GM19023 (cell line): Measurements from ENCODE around the gene NPB.
"Not testable (repeated sequence)": the region's sequence is repeated elsewhere in the genome, so short reads cannot be mapped to it uniquely, and the experiment has no call there.

ENCODE experiments used
- ATAC-seq: cut with Tn5 transposase; IDR thresholded peaks from one replicate; pipeline ENCODE4 v1.9.1; 2021; ENCODE audit warnings: mild to moderate bottlenecking, moderate library complexity; ENCODE audit not compliant: unreplicated experiment

Gene NPB

GRCh38 chr17:81910840-81911276 lies 8.8 kb downstream of the NPB start:
- peak; percentile 37 for ATAC-seq

DNA sequence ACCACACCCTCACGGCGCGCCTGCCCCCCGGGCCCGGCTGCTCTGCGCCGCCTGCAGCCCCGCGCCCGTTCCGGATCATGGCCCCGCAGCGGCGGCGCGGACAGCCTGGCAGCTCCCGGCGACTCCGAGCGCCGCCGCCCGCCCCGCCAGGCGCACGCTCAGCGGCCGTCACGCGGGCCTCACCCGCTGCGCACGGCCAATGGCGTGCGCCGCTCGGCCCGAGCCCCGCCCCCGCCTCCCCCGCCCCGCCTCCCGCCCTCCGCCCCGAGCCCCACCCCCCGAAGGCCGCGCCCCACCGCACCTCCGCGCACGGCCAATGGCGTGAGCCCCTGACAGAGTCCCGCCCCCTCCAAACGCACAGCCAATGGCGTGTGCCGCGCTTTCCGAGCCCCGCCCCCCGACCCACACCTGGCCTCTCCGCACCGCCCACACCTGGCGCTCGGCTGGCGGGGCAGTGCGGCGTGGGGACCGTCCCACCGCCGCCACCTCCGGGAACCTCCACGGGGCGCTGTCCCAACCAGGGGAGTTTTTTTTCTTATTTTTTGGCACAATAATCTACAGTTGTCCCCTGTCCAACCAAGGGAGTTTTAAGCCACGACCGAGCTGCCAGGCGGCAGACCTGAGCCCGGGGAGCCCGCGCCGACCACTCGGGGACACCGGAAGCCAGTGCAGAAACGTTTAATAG lies 9.4 kb downstream of the NPB start, which contains the start of gene PCYT2:
Gene PCYT2, minus strand, starts transcription at position 123 of the 685 bp plus-strand sequence. Its CDS starts 44 bp downstream, at position 79.
- peak; percentile 73 for ATAC-seq

DNA sequence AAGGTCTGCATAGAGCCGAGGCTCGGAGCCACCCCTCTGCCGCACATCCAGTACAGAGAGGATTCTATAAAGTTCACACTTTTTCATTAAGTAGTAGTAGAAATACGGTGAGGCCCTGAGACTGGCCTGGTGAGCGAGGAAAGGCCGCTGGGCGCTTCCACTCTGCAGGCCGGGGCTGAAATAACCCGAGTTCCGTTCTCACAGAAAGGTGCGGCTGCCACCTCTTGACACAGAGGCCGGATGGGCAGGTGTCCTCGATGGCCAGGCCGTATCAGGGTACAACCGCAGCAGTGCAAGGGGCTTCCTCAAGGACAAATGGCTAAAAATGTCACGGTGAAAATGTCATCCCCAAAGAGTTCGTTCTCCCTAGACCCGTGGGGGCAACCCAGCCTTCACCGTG lies 9.9 kb downstream of the NPB start:
- ATAC-seq: no peak

DNA sequence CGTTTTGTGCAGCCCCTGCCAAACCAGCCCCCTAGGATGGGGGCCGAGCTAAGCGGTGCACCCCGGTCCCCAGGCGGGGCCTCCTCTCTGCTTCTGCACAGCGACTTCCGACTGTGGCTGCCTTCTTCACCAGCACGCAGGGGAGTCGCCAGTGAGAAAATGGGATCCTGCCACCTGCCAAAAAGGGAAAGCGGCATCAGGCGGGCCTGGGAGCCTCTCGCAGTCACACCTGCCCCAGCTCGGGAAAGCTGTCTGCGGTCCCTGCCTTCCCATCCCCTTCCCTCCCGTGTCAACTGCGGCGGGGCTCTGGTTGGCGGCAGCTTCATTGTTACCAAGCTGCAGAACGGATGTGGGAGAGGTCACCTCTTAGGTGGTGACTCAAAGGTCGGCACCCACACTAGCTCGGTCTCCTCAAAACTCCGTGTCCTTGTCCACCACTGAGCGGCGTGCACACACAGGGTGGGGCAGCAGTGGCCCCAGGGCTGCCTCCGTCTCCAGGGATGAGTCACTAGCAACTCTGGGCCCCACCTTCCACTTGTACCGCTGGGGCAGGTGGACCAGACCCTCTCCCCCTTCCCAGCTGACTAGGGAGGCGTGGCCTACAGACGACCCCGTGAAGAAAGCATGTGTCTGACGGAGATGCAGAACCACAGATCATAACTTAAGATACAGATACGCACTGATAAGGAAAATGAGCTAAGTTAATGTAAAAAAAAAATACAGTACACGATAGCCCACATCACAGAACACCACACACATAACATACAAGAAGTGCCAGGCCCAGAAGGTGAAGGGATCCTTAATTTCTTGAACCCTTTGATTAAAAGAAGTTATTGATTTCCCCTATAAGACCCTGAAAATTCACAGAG lies 10.6 kb downstream of the NPB start:
- ATAC-seq: no peak

GRCh38 chr17:81913394-81914102 lies 11.5 kb downstream of the NPB start:
- ATAC-seq: no peak

DNA sequence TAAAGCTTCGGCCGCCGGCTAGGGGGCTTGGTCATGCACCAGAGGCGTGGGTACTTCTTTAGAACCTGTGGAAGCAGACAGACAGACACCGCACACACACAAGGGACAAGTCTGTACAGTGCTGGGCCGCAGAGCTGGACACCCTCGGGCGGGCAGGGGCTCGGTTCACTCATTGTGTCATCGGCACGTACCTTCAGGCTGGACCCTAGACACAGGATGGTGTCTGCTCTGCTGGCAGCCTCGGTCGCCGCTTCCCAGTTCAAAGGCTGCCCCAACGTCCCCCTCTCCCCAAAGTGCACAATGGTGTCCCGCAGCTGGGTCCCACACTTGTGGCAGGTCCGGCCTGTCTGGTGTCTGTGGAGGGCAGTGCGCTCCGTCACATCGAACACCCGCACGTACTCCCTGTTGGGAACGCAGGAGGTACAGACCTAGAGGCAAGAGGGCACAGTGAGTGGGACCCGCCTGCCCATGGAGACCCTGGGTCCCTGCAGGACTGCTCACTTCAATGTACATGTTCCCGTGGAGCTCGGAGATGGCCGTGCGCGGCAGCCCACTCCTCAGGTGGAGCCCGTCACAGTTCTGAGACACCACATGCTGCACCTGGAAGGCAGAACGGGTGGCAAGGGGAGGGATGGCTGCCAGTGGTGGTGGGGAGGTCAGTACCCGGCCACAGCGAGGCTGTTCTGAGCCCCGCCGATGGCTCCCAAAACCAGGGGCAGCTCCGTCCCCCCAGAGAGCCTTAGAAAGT lies 12.2 kb downstream of the NPB start:
- ATAC-seq: no peak

DNA sequence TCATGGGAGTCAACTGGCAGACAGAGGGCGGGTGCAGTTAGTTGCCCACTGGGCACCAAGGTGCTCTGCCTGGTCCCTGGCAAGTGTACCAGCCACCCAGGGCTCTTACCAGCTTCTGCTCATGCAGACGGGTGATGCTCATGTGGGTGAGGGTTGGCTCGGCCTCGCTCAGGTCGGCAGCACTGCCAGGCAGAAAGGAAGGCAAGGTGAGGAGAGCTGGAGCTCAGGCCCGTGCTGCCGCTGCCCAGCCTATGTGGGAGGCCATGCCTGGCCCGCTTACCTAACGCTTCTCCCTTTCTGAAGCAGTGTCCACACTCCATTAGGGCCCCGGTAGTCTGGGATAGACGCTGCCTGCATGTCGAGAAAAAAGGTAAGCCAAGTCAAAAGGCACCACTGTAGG lies 13.3 kb downstream of the NPB start:
- ATAC-seq: no peak

DNA sequence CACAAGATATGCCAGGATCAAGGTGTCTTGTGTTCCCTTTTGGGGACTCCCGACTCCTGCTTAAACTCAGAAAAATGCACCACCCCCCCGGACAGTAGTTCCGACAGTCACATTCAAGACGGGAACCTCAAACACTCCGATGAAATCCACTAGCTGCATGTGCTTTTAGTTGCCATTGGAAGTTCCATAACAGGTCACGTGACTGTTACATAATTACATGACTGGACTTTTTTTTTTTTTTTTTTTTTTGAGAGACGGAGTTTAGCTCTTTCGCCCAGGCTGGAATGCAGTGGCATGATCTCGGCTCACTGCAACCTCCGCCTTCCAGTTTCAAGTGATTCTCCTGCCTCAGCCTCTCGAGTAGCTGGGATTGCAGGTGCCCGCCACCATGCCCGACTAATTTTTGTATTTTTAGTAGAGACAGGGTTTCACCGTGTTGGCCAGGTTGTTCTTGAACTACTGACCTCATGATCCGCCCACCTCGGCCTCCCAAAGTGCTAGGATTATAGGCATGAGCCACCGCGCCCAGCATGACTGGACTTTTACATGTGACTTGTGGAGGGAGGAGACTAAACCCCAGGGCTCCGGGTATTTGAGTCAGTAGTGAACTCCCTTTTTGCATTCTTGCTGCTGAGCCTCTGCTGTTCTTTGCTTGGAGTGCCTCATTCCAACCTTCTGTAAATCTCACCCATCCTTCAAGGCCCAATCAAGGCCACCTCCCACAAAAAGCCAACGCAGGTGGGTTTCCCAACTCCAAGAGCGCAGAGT lies 14.4 kb downstream of the NPB start:
- ATAC-seq: no peak

DNA sequence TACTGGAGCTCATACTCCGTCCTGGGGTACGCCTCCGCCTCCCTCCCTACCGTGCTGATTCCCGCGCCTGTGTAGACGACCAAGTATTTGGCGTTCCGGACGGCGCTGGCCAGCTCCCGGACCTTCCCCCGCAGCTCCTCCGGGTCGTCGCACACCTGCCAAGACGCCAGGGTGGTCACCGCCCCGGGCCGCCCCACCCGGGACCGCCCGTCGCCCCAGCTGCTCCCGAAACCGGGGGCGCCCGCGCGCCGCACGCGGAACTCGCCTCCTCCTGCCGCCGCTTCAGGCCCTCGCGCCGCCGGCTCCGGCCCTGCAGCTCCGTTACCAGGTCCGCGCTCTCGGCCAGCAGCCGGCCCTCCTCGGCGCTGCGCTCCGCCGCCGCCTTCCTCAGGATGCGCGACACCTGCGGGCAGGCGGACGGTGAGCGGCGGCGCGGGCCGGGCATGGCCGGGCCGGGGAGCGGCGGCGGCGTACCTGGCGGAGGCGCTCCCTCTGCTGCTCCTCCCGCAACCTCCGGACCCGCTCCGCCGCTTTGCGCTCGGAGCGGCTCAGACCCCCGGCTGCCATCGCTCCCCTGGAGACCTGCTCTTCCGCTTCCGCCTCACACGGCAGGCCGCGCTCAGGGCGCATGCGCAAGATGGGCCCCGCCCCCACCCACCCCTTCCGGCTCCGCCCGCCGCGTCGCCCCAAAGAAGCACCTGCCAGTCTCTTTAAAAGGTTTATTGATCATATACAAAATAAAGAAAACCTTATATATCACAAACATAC lies 15.7 kb downstream of the NPB start, which contains the start of gene SIRT7:
Gene SIRT7, minus strand, starts transcription at position 612 of the 768 bp plus-strand sequence. Its CDS starts 45 bp downstream, at position 567.
- no peak for ATAC-seq

DNA sequence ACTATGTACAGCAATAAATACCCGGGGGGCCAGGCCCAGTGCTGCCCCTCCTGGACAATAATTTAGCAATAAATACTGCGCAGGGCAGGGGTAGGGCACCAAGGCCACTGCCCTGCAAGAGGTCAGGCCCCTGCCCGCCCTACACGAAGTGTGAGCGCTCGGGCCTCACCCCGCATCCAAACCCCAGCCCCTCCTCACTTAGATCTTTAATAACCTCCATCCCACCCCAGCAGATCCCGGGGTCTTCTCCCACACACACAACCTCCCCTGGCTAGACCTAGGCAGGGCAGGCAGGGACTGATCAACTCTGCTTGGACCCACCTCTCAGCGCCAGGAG lies 16.3 kb downstream of the NPB start:
- ATAC-seq: not testable (repeated sequence)

DNA sequence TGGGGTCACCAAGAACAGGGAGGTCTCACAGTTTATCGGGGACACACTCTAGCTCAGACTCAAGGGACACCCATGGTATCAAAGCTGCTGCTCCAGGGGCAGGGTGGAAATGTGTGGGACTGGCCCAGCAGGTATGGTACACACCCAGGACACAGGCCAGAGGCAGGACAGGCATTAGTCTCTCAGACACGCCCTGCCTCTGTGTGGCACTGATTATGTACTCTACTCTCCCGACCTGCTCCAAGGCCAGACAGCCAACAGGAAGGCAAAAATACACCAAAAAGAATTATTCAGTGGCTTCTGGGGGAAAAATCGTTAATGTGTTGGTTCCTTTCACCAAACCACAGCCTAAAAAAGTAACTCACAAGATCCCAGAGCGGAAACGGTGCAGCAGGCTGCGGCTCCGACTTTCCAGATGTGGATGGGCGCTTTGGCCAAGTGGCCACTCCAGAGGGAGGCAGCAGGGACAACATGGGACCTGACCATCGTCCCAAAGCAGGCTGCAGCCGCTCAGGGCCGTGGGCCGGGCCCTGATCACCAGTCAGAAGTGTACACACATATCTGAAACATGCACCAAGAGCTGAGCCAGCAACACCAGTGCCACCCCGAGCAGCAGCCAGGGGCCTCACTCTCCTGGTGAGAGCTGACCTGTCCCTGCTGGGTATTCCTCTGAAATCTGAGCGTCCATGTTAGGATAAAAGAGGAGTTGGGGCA lies 17.0 kb downstream of the NPB start:
- ATAC-seq: no peak

DNA sequence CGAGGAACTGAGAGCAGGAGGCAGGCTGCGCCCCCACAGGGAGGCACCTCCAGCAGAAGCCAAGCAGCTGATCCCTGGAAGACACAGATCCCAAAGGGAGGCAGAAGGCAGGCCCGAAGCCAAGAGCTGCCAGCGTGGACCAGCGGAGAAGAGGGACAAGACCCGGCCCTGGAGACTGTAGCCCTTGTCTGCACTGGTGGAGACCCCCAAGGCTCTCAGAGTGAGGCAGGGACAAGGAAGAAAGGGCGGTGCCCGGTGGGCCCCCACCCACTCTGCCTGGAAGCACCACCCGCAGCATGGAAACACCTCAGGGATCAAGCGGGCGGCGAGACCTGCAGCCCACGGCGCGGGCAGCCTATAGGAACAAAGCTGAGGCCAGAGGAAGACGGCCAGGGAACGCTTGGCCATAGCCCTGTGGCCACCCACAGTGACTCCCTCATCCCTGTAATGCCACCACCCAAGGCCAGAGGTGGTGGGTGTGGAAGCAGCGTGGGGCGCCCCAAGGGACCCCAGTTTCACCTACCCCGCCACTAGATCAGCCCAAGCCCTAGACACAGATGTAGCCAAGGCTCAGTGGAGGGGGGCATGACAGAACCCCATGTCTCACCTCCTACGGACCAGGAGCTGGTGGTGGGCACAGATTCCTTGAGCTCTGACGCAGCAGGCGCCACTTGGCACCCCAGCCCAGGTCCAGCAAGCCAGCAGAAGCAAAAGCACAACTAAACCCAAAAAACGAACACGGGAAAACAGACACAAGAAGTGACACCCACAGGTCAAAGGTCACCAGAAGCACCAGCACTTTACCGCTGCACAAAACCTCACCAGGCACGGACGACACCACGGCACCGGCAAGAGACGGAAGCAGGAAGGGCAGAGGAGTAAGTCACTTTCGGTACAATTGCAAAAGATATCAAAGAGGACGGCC lies 18.8 kb downstream of the NPB start:
- ATAC-seq: no peak

GRCh38 chr17:81921537-81921862 lies 19.5 kb downstream of the NPB start:
- no peak for ATAC-seq

- ATAC-seq: no peak
Observed at GRCh38 chr17:81921996-81922565, 20.0 kb downstream of the NPB start.

GRCh38 chr17:81922566-81923301 lies 20.7 kb downstream of the NPB start:
- ATAC-seq: no peak
